Prostate gland (tissue), 2 donors: ENCODE results near the gene TYMS.

ENCODE experiments used
- CTCF ChIP-seq, 4 experiments: fragments of 200-600 bp in 2 of 4; fragments of 450-650 bp in 2 of 4; sonication (generic) in 2 of 4; IDR thresholded peaks; 1 replicate in 3 of 4; 2 replicates in 1 of 4; pipeline ENCODE4 v1.5.1; 2016 to 2019; ENCODE audit warnings: antibody characterized with exemption in 4 of 4, mild to moderate bottlenecking in 2 of 4, moderate library complexity in 2 of 4
- POLR2A ChIP-seq: fragments of 450-650 bp; IDR thresholded peaks from one replicate; pipeline ENCODE4 v1.6.1; 2016; ENCODE audit warnings: antibody characterized with exemption, mild to moderate bottlenecking
- POLR2AphosphoS5 ChIP-seq: sonication (generic); formaldehyde crosslinking; IDR thresholded peaks from one replicate; pipeline ENCODE4 v1.6.1; 2017; ENCODE audit warnings: antibody characterized with exemption

GRCh38 chr18:673317-673716 is 15.9 kb downstream of the TYMS start:
- no peak for TF ChIP-seq POLR2AphosphoS5
- no peak for TF ChIP-seq CTCF (IDR thresholded peaks at IDR 0.05)
- TF ChIP-seq POLR2A: no peak
